Right ventricle myocardium superior (tissue), 1 donor: Measurements from ENCODE around the gene SLC27A2. TPM values are rescaled to one million over a fixed set of nuclear protein-coding genes. Genes with fewer than 3 reads are reported as not detected.

ENCODE experiments used
- total RNA-seq: library from RNA; stranded (reverse); fragmentation: NEBNext Ultra II Directional; extraction: Animal tissue kit (Norgen Biotek cat#: 25700); gene quantifications from one replicate; pipeline ENCODE4 v1.2.1, GENCODE V29; 2021
- donor health status: DM: no; HTN: yes; CAD: no; lungs with severe emphysema.

Gene SLC27A2
- total RNA-seq, 1 donor from 2014 or later: 0.24 TPM

Other genes with a start within 250 kb of the SLC27A2 start
- gene ATP8B4, start 63.0 kb upstream of the SLC27A2 start, total RNA-seq: 3.6 TPM
- gene HDC, start 83.5 kb downstream of the SLC27A2 start, total RNA-seq: 0.65 TPM
- 8.4 TPM for gene GABPB1, start 173.0 kb downstream of the SLC27A2 start, total RNA-seq
- gene USP8, start 242.2 kb downstream of the SLC27A2 start, total RNA-seq: 42.4 TPM